Liver (tissue), 9 donors: ENCODE results near the gene FADS3. TPM values are rescaled to one million over a fixed set of nuclear protein-coding genes. Genes with fewer than 3 reads are reported as not detected.

Experiments used
- DNase-seq: peaks from one replicate; pipeline ENCODE4 v3.0.0-alpha.2; 2017; ENCODE audit warnings: low spot score
- H3K27ac ChIP-seq, 2 donors: one replicate each; pipeline ENCODE4 v1.7.0; 2013; ENCODE audit warnings: inconsistent platforms in 2 of 2, low read length in 2 of 2, control low read depth in 1 of 2, low read depth in 1 of 2, mild to moderate bottlenecking in 1 of 2
- H3K27me3 ChIP-seq, 4 donors: one replicate each; pipeline versions ENCODE4 v1.6.1 to v1.7.0; 2013; ENCODE audit warnings: low read length in 3 of 4, inconsistent platforms in 1 of 4, mild to moderate bottlenecking in 1 of 4, moderate library complexity in 1 of 4; ENCODE audit not compliant: control insufficient read depth in 4 of 4, insufficient read depth in 4 of 4
- H3K36me3 ChIP-seq, 4 donors: one replicate each; pipeline versions ENCODE4 v1.6.1 to v1.7.0; 2013; ENCODE audit warnings: low read length in 3 of 4, mild to moderate bottlenecking in 3 of 4, low read depth in 1 of 4, moderate library complexity in 1 of 4; ENCODE audit not compliant: control insufficient read depth in 4 of 4, insufficient read depth in 3 of 4
- H3K4me1 ChIP-seq, 4 donors: one replicate each; pipeline versions ENCODE4 v1.6.1 to v1.7.0; 2013; ENCODE audit warnings: low read length in 3 of 4, mild to moderate bottlenecking in 3 of 4, moderate library complexity in 1 of 4; ENCODE audit not compliant: control insufficient read depth in 4 of 4, insufficient read depth in 4 of 4
- H3K4me3 ChIP-seq, 3 donors: one replicate each; pipeline versions ENCODE4 v1.6.1 to v1.7.0; 2013; ENCODE audit warnings: low read length in 3 of 3, control low read depth in 1 of 3, low read depth in 1 of 3, mild to moderate bottlenecking in 1 of 3
- H3K9ac ChIP-seq, 2 donors: one replicate each; pipeline ENCODE4 v1.7.0; 2013; ENCODE audit warnings: low read length in 2 of 2, mild to moderate bottlenecking in 2 of 2, moderate library complexity in 2 of 2, control low read depth in 1 of 2, low read depth in 1 of 2
- H3K9me3 ChIP-seq, 4 donors: one replicate each; pipeline versions ENCODE4 v1.6.1 to v1.7.0; 2013; ENCODE audit warnings: low read length in 3 of 4; ENCODE audit not compliant: control insufficient read depth in 4 of 4
- EGR1 ChIP-seq, 2 donors: IDR thresholded peaks; 2 replicates each; pipeline ENCODE4 v1.6.1; 2016 to 2018; ENCODE audit warnings: antibody characterized with exemption in 2 of 2, low read depth in 2 of 2
- FOXA1 ChIP-seq: IDR thresholded peaks from 2 replicates; pipeline ENCODE4 v1.6.1; 2016; ENCODE audit warnings: antibody characterized with exemption
- FOXA2 ChIP-seq: IDR thresholded peaks from 2 replicates; pipeline ENCODE4 v1.6.1; 2016; ENCODE audit warnings: antibody characterized with exemption
- GABPA ChIP-seq, 2 donors: IDR thresholded peaks in 1 of 2; conservative IDR thresholded peaks in 1 of 2; 2 replicates each; pipeline ENCODE4 v1.6.1; 2016; ENCODE audit warnings: antibody characterized with exemption in 2 of 2, mild to moderate bottlenecking in 1 of 2, moderate library complexity in 1 of 2
- HNF4A ChIP-seq, 2 donors: conservative IDR thresholded peaks; 2 replicates each; pipeline ENCODE4 v1.6.1; 2016; ENCODE audit warnings: antibody characterized with exemption in 2 of 2, mild to moderate bottlenecking in 2 of 2
- HNF4G ChIP-seq: IDR thresholded peaks from 2 replicates; pipeline ENCODE4 v1.6.1; 2016; ENCODE audit warnings: antibody characterized with exemption
- JUND ChIP-seq, 2 donors: IDR thresholded peaks; 2 replicates each; pipeline ENCODE4 v1.6.1; 2016; ENCODE audit warnings: antibody characterized with exemption in 2 of 2
- NR2F2 ChIP-seq: IDR thresholded peaks from 2 replicates; pipeline ENCODE4 v1.6.1; 2016; ENCODE audit warnings: antibody characterized with exemption
- RAD21 ChIP-seq, 2 donors: IDR thresholded peaks; 2 replicates each; pipeline ENCODE4 v1.6.1; 2016; ENCODE audit warnings: antibody characterized with exemption in 2 of 2, mild to moderate bottlenecking in 2 of 2
- RXRA ChIP-seq, 2 donors: IDR thresholded peaks; 2 replicates each; pipeline ENCODE4 v1.6.1; 2017 to 2018; ENCODE audit warnings: antibody characterized with exemption in 2 of 2, mild to moderate bottlenecking in 1 of 2
- YY1 ChIP-seq: IDR thresholded peaks from 2 replicates; pipeline ENCODE4 v1.6.1; 2016; ENCODE audit warnings: antibody characterized with exemption, mild to moderate bottlenecking
- WGBS: extraction: QIAGEN DNeasy Blood & Tissue Kit; methylation state at CpG from one replicate; pipeline ENCODE4 v1.1.7; 2013; 5-methylcytosine and 5-hydroxymethylcytosine counted together
- polyA plus RNA-seq, 2 donors: library from polyadenylated mRNA; stranded (reverse) in 1 of 2; unstranded in 1 of 2; fragments of 200-250 nt in 1 of 2; fragments of >200 nt in 1 of 2; fragmentation: Nextera tagmentation in 1 of 2; extraction: Ambion mirVana in 1 of 2; gene quantifications; one replicate each; pipeline versions ENCODE4 v1.2.1 to v1.2.3, GENCODE V29; 2013 to 2015
- total RNA-seq, 2 donors: library from RNA; depleted of rRNA; stranded (reverse); fragments of >200 nt; gene quantifications; one replicate each; pipeline ENCODE4 v1.2.3, GENCODE V29; 2014
- TF ChIP-seq, protein P1 (sequence below): IDR thresholded peaks from 2 replicates; pipeline ENCODE4 v1.6.1; 2016; ENCODE audit warnings: antibody characterized with exemption
- TF ChIP-seq, protein P2 (sequence below): IDR thresholded peaks from 2 replicates; pipeline ENCODE4 v1.6.1; 2016; ENCODE audit warnings: antibody characterized with exemption
- TF ChIP-seq, protein P3 (sequence below): IDR thresholded peaks from 2 replicates; pipeline ENCODE4 v1.6.1; 2016; ENCODE audit warnings: antibody characterized with exemption
- TF ChIP-seq, protein P4 (sequence below): fragments of 150-350 bp; IDR thresholded peaks from 2 replicates; pipeline ENCODE4 v1.5.1; 2017; ENCODE audit warnings: improper control_type of control experiment, low read depth, low read length; ENCODE audit not compliant: missing input control
- donor health status: healthy.
- donor health status: healthy.
- donor health status: healthy.
- donor health status: healthy.
- donor health status: healthy.

The FADS3 gene
- total and polyA plus RNA-seq, 4 donors = 8.3 to 13.6 (median 10.3) TPM

DNA sequence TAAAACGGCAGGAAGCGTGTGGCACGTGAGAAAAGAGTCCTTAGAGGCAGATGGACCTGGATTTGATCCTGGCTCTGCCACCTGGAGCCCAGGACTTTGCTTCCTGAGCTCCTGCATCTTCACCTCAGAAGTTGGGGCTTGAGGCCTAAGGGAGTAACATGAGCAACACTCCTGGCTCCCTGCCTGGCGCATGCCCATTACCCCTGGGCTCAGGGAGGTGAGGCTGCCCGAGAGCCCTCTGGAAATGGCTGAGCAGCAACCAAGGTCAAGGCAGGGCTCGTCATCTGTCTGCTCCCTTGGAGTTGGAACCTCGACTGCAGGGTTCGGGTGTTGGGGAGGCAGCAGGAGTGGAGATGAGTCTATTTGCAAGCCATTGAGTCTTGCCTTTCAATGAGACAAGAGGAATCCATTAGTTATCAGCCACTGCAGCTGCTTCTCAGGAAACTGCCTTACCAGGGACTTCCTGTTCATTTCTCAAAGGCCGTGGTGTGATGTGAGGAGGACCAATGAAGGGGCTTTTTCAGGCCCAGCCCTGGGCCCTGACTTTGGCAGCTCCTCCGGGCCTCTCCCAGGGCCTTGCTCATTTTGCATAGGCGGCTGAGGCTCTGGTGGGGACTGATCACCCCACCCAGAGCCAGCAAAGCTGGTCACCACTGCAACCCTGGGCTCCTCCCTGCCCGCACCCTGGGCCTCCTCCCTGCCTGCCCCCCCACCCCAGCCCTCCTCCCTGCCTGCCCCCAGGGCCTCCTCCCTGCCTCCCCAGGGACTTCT lies 56.9 kb downstream of the FADS3 start:
- no peak for TF ChIP-seq RAD21 (IDR thresholded peaks at IDR 0.05)
- no peak for TF ChIP-seq GABPA (IDR thresholded peaks at IDR 0.05 in 1 of 2, conservative IDR thresholded peaks at IDR 0.05 in 1 of 2)
- TF ChIP-seq FOXA2 = no peak
- TF ChIP-seq RXRA (IDR thresholded peaks at IDR 0.05) = no peak
- peak; percentile 82 for DNase-seq
- peaks cover 0 to 5% (median under 1%) of the 10 kb centered on the region in 4 donors for H3K36me3 ChIP-seq
- H3K9ac ChIP-seq = no peak overlapping the region
- no peak overlapping the region for H3K4me3 ChIP-seq
- WGBS = 68% methylated on average over 12 of the region's 12 CpGs
- peak overlapping the region in 1 of 2 donors; percentile 49 for H3K27ac ChIP-seq
- peaks cover 6 to 35% (median 33%) of the 10 kb centered on the region in 4 donors for H3K4me1 ChIP-seq
- H3K9me3 ChIP-seq = no peaks in the 10 kb centered on the region
- H3K27me3 ChIP-seq = no peaks in the 10 kb centered on the region

DNA sequence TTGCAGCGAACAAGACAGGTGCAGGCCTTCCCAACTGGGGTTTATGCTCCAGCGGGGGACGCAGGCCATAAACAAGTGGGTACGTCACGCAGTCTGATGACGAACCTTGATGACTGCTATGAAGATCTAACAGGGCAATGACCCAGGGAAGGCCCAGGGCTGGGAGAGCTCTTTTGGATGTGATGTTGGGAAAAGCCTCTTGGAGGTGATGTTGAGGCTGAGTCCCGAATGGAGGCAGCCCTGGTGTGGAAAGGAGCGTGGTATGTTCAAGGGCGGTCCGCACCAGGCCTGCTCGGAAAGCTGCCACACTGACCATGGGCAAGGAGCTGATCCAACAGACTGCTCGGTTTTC lies 57.4 kb downstream of the FADS3 start:
- no peak for DNase-seq
- no peak overlapping the region for H3K4me3 ChIP-seq
- 95% methylated on average over 12 of the region's 12 CpGs for WGBS
- no peak overlapping the region for H3K9ac ChIP-seq
- H3K9me3 ChIP-seq = no peaks in the 10 kb centered on the region
- no peaks in the 10 kb centered on the region for H3K27me3 ChIP-seq
- peaks cover 0 to 5% (median under 1%) of the 10 kb centered on the region in 4 donors for H3K36me3 ChIP-seq
- no peak for TF ChIP-seq GABPA (IDR thresholded peaks at IDR 0.05 in 1 of 2, conservative IDR thresholded peaks at IDR 0.05 in 1 of 2)
- no peak for TF ChIP-seq NR2F2
- TF ChIP-seq, protein P1, sequence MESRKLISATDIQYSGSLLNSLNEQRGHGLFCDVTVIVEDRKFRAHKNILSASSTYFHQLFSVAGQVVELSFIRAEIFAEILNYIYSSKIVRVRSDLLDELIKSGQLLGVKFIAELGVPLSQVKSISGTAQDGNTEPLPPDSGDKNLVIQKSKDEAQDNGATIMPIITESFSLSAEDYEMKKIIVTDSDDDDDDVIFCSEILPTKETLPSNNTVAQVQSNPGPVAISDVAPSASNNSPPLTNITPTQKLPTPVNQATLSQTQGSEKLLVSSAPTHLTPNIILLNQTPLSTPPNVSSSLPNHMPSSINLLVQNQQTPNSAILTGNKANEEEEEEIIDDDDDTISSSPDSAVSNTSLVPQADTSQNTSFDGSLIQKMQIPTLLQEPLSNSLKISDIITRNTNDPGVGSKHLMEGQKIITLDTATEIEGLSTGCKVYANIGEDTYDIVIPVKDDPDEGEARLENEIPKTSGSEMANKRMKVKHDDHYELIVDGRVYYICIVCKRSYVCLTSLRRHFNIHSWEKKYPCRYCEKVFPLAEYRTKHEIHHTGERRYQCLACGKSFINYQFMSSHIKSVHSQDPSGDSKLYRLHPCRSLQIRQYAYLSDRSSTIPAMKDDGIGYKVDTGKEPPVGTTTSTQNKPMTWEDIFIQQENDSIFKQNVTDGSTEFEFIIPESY = no peak
- no peak for TF ChIP-seq FOXA1
- no peak for TF ChIP-seq HNF4A (conservative IDR thresholded peaks at IDR 0.05)
- no peak for TF ChIP-seq HNF4G
- no peak for TF ChIP-seq RAD21 (IDR thresholded peaks at IDR 0.05)
- TF ChIP-seq, protein P2, sequence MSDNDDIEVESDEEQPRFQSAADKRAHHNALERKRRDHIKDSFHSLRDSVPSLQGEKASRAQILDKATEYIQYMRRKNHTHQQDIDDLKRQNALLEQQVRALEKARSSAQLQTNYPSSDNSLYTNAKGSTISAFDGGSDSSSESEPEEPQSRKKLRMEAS = no peak
- TF ChIP-seq, protein P3, sequence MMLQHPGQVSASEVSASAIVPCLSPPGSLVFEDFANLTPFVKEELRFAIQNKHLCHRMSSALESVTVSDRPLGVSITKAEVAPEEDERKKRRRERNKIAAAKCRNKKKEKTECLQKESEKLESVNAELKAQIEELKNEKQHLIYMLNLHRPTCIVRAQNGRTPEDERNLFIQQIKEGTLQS = no peak
- TF ChIP-seq, protein P4, sequence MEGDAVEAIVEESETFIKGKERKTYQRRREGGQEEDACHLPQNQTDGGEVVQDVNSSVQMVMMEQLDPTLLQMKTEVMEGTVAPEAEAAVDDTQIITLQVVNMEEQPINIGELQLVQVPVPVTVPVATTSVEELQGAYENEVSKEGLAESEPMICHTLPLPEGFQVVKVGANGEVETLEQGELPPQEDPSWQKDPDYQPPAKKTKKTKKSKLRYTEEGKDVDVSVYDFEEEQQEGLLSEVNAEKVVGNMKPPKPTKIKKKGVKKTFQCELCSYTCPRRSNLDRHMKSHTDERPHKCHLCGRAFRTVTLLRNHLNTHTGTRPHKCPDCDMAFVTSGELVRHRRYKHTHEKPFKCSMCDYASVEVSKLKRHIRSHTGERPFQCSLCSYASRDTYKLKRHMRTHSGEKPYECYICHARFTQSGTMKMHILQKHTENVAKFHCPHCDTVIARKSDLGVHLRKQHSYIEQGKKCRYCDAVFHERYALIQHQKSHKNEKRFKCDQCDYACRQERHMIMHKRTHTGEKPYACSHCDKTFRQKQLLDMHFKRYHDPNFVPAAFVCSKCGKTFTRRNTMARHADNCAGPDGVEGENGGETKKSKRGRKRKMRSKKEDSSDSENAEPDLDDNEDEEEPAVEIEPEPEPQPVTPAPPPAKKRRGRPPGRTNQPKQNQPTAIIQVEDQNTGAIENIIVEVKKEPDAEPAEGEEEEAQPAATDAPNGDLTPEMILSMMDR = no peak
- no peak for TF ChIP-seq JUND (IDR thresholded peaks at IDR 0.05)
- TF ChIP-seq FOXA2 = no peak
- no peak for TF ChIP-seq YY1
- TF ChIP-seq RXRA (IDR thresholded peaks at IDR 0.05) = no peak
- no peak for TF ChIP-seq EGR1 (IDR thresholded peaks at IDR 0.05; ENCODE audit: low read depth in 2 of 2)
- peaks cover 8 to 41% (median 38%) of the 10 kb centered on the region in 4 donors for H3K4me1 ChIP-seq
- H3K27ac ChIP-seq = no peak overlapping the region
